Activated CD4-positive, alpha-beta T cell treated with anti-CD3 and anti-CD28 coated beads for 1 hour (primary cell): ENCODE data around the gene HIRIP3.

Experiments
- DNase-seq: peaks from one replicate; pipeline ENCODE4 v3.0.0-alpha.2; 2020

The HIRIP3 gene

DNA sequence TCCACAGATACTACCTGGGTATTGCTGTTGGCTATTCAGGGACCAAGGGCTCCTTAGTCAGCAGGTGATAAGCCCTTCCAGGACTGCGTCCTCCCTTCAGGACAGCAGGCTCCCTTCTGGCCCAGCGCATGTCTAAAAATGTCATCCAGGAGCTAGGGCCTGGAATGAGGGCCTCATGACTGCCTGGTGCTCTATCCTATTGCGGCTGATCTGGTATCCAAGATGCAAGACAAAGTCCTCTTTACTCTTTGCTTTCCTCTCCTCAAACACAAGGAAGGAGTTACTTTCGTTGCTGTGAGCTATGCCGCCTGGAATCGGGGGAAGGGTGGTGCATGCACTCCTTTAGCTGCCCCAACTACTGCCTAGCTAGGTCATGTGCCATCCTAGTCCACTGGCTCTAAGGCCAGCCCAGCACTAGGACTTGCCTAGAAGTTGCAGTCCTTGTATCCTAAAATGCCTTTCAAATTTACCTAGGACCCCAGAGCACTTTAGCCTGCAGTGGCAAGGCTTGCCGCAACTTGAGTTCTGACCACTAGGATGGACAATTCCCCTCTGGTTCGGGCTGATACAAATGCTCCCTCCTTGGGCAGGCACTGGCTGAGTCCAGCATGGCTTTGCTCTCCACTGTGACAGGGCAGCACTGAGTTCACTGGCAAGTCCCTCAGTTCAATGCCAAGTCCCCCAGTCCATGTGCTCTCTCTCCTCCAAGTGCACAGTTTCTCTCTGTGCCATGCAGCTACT, 43.6 kb downstream of the HIRIP3 start:
- no peak for DNase-seq

DNA sequence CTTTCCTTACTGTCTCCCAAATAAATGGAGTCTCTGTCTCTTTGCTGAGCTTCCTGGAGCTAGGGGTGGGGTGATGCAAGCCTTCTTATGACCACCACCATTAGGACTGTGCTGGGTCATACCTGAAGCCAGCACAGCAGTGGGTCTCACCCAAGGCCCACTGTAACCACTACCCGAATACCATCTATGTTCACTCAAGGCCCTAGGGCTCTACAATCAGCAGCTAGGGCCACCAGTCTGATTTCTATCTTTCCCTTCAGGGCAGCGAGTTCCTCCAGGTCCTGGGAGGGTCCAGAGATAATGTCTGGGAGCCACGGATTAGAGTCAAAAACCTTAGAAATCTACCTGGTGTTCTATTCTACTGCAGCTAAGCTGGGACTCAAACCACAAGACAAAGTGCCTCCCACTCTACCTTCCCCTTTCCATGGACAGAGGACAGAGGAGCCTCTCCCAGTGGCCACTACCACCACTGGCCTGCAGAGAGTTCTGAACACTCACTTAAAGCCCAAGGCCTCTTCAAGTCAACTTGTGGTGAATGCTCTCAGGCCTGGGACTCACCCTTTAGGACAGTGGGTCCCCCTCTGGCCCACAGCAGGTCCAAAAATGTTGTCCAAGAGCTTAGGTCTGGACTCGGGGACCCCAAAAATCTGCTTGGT, 44.5 kb downstream of the HIRIP3 start:
- DNase-seq: no peak

DNA sequence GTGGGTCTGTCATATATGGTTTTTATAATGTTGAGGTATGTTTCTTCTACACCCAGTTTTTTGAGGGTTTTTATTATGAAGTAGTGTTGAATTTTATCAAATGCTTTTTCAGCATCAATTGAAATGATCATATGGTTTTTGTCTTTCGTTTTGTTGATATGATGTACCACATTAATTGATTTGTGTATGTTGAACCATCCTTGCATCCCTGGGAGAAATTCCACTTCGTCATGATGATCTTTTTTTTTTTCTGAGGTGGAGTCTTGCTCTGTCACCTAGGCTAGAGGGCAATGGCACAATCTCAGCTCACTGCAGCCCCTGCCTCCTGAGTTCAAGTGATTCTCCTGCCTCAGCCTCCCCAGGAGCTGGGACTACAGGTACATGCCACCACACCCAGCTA, 47.5 kb downstream of the HIRIP3 start:
- no peak for DNase-seq

DNA sequence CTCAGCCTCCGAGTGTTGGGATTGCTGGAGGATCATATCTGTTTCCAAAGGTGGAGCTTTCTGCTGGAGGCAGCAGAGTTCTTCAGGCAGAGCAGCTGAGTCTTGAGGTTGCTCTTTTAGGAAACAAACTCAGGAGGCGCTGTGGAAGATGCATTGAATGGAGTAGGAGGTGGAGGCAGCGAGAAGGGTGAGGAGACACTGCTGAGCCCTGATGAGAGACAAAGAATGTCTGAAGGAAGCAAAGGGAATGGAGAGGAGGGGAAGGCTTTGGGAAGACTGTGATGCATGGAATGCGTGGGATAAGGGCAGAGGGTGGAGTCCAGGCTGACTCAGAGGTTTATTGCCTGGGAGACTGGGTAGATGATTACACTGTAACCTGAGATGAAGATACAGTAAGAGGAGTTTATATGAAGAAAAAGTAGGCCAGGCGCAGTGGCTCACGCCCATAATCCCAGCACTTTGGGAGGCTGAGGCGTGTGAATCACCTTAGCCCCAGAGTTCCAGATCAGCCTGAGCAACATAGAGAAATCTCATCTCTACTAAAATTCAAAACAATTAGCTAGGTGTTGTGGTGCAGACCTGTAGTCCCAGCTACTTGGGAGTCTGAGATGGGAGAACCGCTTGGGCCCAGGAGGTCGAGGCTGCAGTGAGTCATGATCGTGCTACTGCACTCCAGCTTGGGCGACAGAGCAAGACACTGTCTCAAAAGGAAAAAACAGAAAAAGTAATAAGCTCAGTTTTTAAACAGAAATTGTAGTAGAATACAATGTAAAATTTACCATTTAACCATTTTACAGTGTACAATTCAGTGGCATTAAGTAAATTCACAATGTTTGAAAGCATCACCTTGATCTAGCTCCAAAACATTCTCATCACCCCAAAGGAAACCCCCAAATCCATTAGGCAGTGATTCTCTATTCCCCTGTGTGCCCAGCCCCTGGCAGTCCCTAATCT, 51.3 kb downstream of the HIRIP3 start:
- DNase-seq: no peak
